K562 (cell line): ENCODE data around the gene WWOX. TPM values are rescaled to one million over a fixed set of nuclear protein-coding genes. Genes with fewer than 3 reads are reported as not detected.

Source experiments
- HBP1 ChIP-seq: fragments of 450-650 bp; formaldehyde crosslinking; IDR thresholded peaks from 2 replicates; pipeline ENCODE4 v1.4.0; 2022; ENCODE audit warnings: missing genetic modification characterization
- NCOA2 ChIP-seq, 2 experiments: fragments of 450-650 bp; IDR thresholded peaks; 2 replicates each; pipeline ENCODE4 v1.6.1; 2018; ENCODE audit warnings: mild to moderate bottlenecking in 2 of 2, moderate library complexity in 1 of 2; ENCODE audit not compliant: partially characterized antibody in 2 of 2
- PKNOX1 ChIP-seq: fragments of 450-650 bp; IDR thresholded peaks from 2 replicates; pipeline ENCODE4 v1.6.1; 2016
- POLR2G ChIP-seq: fragments of 200-400 bp; formaldehyde crosslinking; IDR thresholded peaks from 2 replicates; pipeline ENCODE4 v1.6.1; 2017; ENCODE audit warnings: low read depth, mild to moderate bottlenecking, antibody characterized with exemption, low read length, moderate library complexity
- RUNX1 ChIP-seq: sonication (generic); IDR thresholded peaks from 2 replicates; pipeline ENCODE4 v1.6.1; 2016; ENCODE audit warnings: antibody characterized with exemption, low read depth
- SAFB2 ChIP-seq: fragments of 200-400 bp; formaldehyde crosslinking; IDR thresholded peaks from 2 replicates; pipeline ENCODE4 v1.6.1; 2018; ENCODE audit warnings: borderline replicate concordance, low read length, low read depth, moderate library complexity; ENCODE audit not compliant: severe bottlenecking
- SRF ChIP-seq, 2 experiments: fragments of 250-450, 450-650 bp in 1 of 2; sonication (Bioruptor Pico) in 1 of 2; sonication (generic) in 1 of 2; formaldehyde crosslinking; IDR thresholded peaks; 2 replicates each; pipeline versions ENCODE4 v1.5.0 to v1.5.1; 2020 to 2022; ENCODE audit warnings: mild to moderate bottlenecking in 1 of 2, missing genetic modification reagents in 1 of 2
- SRSF3 ChIP-seq: fragments of 200-400 bp; formaldehyde crosslinking; IDR thresholded peaks from 2 replicates; pipeline ENCODE4 v1.6.1; 2016; ENCODE audit warnings: mild to moderate bottlenecking, low read length, moderate library complexity; ENCODE audit not compliant: insufficient read depth
- TAF15 ChIP-seq: fragments of 200-400 bp; formaldehyde crosslinking; IDR thresholded peaks from 2 replicates; pipeline ENCODE4 v1.6.1; 2017; ENCODE audit warnings: mild to moderate bottlenecking, low read depth, low read length, moderate library complexity
- THRAP3 ChIP-seq: fragments of 450-650 bp; IDR thresholded peaks from 2 replicates; pipeline ENCODE4 v1.6.1; 2016; ENCODE audit warnings: mild to moderate bottlenecking, inconsistent platforms, borderline replicate concordance
- XRCC3 ChIP-seq: fragments of 450-650 bp; IDR thresholded peaks from 2 replicates; pipeline ENCODE4 v1.6.1; 2017; ENCODE audit warnings: mild to moderate bottlenecking, moderate library complexity
- ZBTB7A ChIP-seq: IDR thresholded peaks from 2 replicates; pipeline ENCODE4 v1.6.1; 2011; ENCODE audit warnings: low read depth, mild to moderate bottlenecking, low read length, moderate library complexity, borderline replicate concordance; ENCODE audit not compliant: control insufficient read depth
- ZKSCAN1 ChIP-seq: fragments of 150-350 bp; IDR thresholded peaks from 2 replicates; pipeline ENCODE4 v1.6.1; 2016; ENCODE audit warnings: low read depth, low read length
- ZNF41 ChIP-seq: fragments of 250-450 bp; sonication (Bioruptor Pico); conservative IDR thresholded peaks from 2 replicates; pipeline ENCODE4 v1.4.0; 2020; ENCODE audit warnings: mild to moderate bottlenecking
- ZNF551 ChIP-seq: fragments of 250-450 bp; sonication (Bioruptor Pico); IDR thresholded peaks from 2 replicates; pipeline ENCODE4 v1.5.0; 2021; ENCODE audit warnings: mild to moderate bottlenecking, moderate library complexity
- ZNF830 ChIP-seq: fragments of 250-450 bp; sonication (Bioruptor Pico); IDR thresholded peaks from 2 replicates; pipeline ENCODE4 v1.5.0; 2021; ENCODE audit warnings: mild to moderate bottlenecking
- polyA plus RNA-seq, 8 experiments: library from polyadenylated mRNA; depleted of rRNA in 4 of 8; stranded (reverse) in 5 of 8; unstranded in 3 of 8; fragments of >200 nt; fragmentation: Nextera tagmentation in 2 of 8; fragmentation: Illumina TruSeq in 1 of 8; extraction: Ambion mirVana in 2 of 8; extraction: Trizol in 1 of 8; gene quantifications; 2 replicates each; pipeline versions ENCODE4 v1.2.1 to v1.2.3, GENCODE V29; 2011 to 2014; ENCODE audit warnings: inconsistent platforms in 1 of 8, missing spikeins in 1 of 8
- total RNA-seq, 7 experiments: library from RNA; depleted of rRNA in 6 of 7; stranded (reverse); fragments of >200 nt in 6 of 7; fragmentation: Illumina TruSeq in 2 of 7; extraction: Trizol in 2 of 7; gene quantifications; 2 replicates each; pipeline versions ENCODE4 v1.2.1 to v1.2.3, GENCODE V29; 2011 to 2021; ENCODE audit warnings: low replicate concordance in 1 of 7

Gene WWOX
- total and polyA plus RNA-seq, 9 of the 15 experiments (the other 6 are each of a cell fraction or from before 2014, with no cell fraction given), result 1.6 to 22.7 (median 8.1) TPM

GRCh38 chr16:78909226-78909625, 809.8 kb downstream of the WWOX start (continued):
- TF ChIP-seq SRSF3 (no peak), HBP1 (CRISPR knock-in tag) (no peak), ZNF551 (CRISPR knock-in tag) (no peak), POLR2G (no peak), TAF15 (no peak), RUNX1 (no peak), ZKSCAN1 (no peak), SAFB2 (no peak), THRAP3 (no peak), ZNF830 (CRISPR knock-in tag) (no peak), ZNF41 (CRISPR knock-in tag) (no peak), XRCC3 (no peak), NCOA2 (IDR thresholded peaks at IDR 0.05; ENCODE audit: partially characterized antibody in 2 of 2) (no peak), PKNOX1 (no peak), SRF (CRISPR knock-in tag; IDR thresholded peaks at IDR 0.05) (no peak), ZBTB7A (no peak)
